C4-2B (cell line): Measurements from ENCODE around the gene POR.

Experiments
- CTCF ChIP-seq: fragments of 450-650 bp; conservative IDR thresholded peaks from 2 replicates; pipeline ENCODE4 v1.5.1; 2017; ENCODE audit warnings: mild to moderate bottlenecking
- ZFX ChIP-seq: fragments of 450-650 bp; IDR thresholded peaks from 2 replicates; pipeline ENCODE4 v1.6.1; 2017

GRCh38 chr7:75971961-75972763, 57.2 kb downstream of the POR start:
- TF ChIP-seq CTCF (no peak), ZFX (no peak)
